IPS-18c (cell line): ENCODE results near the gene AGAP2.

Experiments used
- H3K4me3 ChIP-seq: 2 replicates; pipeline ENCODE4 v1.7.0; 2013; ENCODE audit warnings: low read depth, mild to moderate bottlenecking, low read length, moderate library complexity; ENCODE audit not compliant: insufficient read depth
- H3K9me3 ChIP-seq: one replicate; pipeline ENCODE4 v1.6.1; 2013; ENCODE audit warnings: mild to moderate bottlenecking, low read length, moderate library complexity; ENCODE audit not compliant: control insufficient read depth, insufficient read depth

AGAP2 gene

DNA sequence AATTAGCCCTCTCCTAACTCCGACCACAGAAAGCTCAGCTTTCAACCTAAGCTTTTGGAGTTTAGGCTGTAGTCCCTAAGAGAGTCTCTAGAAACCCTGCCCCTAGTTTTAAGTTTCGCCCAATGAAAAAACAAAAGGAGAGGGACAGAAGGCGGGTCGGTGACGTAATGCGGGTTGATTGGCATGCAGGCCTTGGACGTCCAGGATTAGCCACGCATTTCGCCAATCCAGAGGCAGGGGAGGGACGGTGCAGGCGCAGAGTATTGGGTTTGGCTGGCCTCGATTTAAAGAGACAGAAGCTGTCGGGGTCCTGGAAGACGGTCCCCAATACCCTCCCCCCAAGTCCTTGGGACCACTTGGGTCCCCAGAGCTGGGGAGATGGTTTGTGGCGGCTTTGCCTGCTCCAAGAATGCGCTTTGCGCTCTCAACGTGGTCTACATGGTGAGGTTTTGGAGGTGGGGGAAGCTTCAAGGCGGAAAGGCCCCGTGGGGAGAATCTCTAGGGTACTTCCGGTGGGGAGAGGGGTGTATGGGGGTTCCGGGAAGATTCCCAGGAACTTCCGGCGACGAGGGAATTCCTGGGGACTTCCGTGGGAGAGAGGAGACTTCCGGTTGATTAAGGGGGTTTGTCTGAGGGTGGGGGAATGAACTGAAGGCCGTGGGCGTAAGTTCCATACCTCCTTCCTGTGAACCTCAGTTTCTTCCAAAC lies 6.4 kb upstream of the AGAP2 start, which contains the start of gene TSPAN31:
Gene TSPAN31 (plus strand): TSS at position 263 of the 708 bp plus-strand sequence. CDS start 116 bp downstream, at position 379.
- Histone ChIP-seq H3K9me3 (no peaks in the 10 kb centered on the region), H3K4me3 (peak within 1 kb of the TSS; percentile 68)

GRCh38 chr12:57744194-57744776 lies 5.7 kb upstream of the AGAP2 start:
- no peaks in the 10 kb centered on the region for H3K9me3 ChIP-seq
- H3K4me3 ChIP-seq, result peak overlapping the region; percentile 68; the same call in 1 of the 2 replicates

DNA sequence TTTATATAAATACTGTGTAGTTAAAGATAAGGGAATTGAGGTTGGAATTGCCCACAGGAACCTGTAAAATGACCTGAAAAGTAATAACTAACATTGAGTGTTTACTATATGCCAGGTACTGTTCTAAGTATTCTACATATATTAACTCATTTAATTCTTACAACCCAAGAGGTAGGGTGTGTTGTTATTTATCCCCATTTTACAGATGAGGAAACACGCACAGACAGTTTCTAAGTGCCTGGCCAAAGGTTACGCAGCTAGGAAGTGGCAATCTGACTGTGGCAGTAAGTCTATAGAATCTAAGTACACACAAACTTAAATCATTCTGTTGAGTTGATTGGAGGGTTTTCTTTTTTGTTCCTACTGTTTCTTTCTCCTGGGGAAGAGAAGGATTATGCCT lies 5.2 kb upstream of the AGAP2 start:
- no peaks in the 10 kb centered on the region for H3K9me3 ChIP-seq
- H3K4me3 ChIP-seq, result no peak overlapping the region

DNA sequence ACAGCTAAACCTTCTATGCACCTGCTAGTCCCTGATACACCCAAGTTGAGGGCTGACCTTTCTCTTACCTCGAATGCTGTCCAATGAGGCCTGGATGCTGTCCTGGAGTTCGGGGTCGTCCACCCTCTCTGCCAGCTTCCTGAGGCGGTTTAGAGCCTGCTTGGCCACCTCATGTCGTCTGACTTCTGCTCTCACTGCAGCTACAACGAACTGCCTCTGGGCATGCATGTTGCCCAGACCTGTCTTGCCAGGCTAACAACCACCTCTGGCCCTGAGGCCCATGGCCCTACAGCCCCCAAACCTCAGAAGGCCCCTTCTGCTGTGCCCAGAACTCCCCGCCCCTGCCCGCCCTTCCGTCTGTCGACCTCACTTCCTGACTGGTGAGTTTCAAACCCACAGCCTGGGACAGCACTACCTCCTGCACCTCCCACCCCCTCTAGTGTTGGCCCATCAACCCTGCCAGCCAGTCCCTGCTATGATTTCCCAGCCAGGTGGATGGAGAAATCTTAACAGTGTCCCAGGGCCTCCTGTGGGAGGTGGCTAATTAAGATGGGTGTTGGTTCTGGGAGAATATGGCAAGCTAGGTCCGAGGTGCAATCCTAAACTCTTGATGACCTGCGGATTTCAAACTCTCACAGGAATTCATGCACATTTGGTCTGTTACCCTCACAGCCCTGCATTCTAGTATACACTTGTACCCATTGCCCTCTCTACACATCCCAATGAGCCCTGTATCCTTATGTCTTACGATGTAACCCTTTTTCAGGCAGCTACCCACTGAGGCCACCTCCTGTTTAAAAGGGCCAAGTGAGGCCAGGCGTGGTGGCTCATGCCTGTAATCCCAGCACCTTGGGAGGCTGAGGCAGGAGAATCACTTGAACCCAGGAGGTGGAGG lies 3.5 kb upstream of the AGAP2 start:
- H3K9me3 ChIP-seq, result no peaks in the 10 kb centered on the region
- no peak overlapping the region for H3K4me3 ChIP-seq

DNA sequence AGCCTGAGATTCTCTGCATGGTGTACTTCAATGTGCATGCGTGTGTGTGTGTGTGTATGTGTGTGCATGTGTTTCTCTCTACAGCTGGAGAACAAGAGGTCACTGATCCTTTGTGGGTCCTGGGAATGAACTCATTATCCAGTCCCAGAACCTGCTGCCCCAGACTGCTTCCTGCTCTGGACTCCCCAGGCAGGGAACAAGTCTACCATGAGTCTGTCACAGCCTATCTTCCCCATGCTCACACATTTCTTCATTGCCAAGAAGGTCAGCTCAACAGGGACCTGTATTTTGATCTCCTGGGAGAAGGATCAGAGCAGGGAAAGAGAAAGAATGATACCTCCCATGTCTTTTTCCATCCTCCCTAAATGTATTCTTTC lies 2.9 kb upstream of the AGAP2 start:
- H3K4me3 ChIP-seq, result no peak overlapping the region
- no peaks in the 10 kb centered on the region for H3K9me3 ChIP-seq

DNA sequence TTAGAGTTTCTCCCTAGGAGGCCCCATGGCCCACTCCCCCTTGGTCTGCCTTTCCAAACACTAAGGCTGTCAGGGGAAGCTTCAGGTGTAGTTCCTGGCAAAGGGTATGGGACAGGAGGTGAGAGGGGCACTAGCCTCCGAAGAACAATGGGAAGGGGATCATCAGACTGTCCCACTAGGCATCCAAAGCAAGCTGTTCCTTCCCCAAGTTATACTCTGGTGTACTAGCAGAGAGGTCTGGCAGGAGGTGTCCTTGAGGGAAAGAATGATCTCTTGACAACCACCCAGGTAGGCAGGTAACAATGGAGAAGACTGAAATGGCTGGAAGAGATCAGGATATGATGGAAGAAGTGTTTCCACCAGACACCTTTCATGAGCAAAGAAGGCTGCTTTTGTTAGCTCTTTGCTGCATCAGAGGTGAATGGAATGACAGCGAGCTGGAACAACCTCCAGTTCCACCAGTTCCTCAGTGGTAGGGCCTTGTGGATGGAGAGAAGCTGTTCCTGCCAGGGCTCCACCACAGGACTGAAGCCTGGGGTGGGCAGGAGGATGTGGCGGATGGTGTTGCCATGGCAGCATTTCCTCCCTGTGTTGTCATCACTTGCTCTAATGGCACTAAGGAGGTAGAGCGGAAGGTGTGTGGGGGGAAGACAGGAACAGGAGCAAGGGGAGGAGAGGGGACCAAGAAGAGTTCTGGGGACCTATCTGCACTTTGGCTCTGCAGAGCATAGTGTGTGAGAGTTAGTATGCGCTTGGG lies 2.3 kb upstream of the AGAP2 start:
- no peak overlapping the region for H3K4me3 ChIP-seq
- H3K9me3 ChIP-seq, result no peaks in the 10 kb centered on the region

GRCh38 chr12:57739914-57740538 lies 1.5 kb upstream of the AGAP2 start:
- Histone ChIP-seq H3K4me3 (no peak overlapping the region), H3K9me3 (no peaks in the 10 kb centered on the region)

- no peak overlapping the region for H3K4me3 ChIP-seq
- H3K9me3 ChIP-seq, result no peaks in the 10 kb centered on the region
Measured at GRCh38 chr12:57739387-57739786, 845 bp upstream of the AGAP2 start.

DNA sequence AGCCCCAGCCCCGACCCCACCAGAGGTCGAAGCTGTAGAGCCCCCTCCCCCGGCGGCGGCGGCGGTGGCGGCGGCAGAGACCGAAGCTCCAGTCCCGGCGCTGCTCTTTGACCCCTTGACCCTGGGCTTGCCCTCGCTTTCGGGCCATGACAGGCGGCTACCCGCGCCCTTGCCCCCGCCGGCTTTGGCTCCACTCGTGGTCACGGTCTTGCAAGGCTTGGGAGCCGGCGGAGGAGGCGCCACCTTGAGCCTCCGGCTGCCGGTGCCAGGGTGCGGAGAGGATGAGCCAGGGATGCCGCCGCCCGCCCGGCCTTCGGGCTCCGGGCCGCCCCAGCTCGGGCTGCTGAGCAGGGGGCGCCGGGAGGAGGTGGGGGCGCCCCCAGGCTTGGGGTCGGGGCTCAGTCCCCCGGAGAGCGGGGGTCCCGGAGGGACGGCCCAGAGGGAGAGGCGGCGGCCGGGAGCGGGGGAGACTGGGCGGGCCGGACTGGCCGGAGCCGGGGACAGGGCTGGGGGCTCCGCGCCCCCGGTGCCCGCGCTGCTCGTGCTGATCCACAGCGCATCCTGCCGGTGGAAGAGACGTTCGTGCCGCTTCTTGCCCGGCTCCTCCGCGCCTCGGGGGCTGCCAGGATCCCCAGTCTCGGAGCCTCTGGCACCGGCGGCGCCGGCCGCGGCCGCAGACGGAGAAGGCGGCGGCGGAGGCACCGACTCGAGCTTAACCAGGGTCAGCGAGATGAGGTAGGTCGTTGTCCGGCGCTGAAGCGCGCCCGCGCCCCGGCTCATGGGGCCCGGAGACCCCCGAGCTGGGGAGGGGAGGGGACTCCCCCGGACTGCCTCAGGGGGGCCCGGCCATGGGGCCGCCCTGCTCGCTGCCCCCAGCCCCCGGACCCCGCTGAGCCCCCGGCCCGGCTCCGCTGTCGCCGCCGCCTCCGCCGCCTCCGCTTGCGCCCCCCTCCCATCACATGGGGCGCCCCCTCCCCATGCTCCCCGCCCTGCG lies 778 bp downstream of the AGAP2 start:
- H3K4me3 ChIP-seq, result peak overlapping the region; percentile 53
- H3K9me3 ChIP-seq, result no peaks in the 10 kb centered on the region

- peak overlapping the region; percentile 53 for H3K4me3 ChIP-seq
Measured at GRCh38 chr12:57736741-57737466, 1.6 kb downstream of the AGAP2 start.

GRCh38 chr12:57735952-57736740 lies 2.4 kb downstream of the AGAP2 start:
- H3K4me3 ChIP-seq, result peak overlapping the region; percentile 53

More at GRCh38 chr12:57736741-57737466, 1.6 kb downstream of the AGAP2 start:
- no peaks in the 10 kb centered on the region for H3K9me3 ChIP-seq

GRCh38 chr12:57735198-57735855 lies 3.2 kb downstream of the AGAP2 start:
- H3K9me3 ChIP-seq, result no peaks in the 10 kb centered on the region
- H3K4me3 ChIP-seq, result no peak overlapping the region

More at GRCh38 chr12:57735952-57736740, 2.4 kb downstream of the AGAP2 start:
- no peaks in the 10 kb centered on the region for H3K9me3 ChIP-seq

DNA sequence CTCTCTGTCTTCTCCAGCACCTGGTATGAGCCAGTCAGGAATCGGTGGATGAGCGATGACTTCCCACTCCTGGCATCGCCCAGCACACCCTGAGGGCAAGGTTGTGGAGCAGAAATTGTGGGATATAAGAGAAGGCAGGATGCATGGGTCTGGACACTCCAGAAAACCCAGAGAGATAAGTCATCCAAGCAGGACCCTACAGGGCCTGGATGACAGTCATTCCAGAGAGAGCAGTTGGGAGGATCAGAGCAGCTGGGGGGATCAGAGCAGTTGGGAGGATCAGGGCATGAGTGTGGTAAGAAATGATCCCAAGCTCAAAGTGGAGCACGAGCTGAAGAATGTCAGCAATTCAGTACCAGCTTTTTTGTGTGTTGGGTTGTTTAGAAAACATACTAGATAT lies 4.0 kb downstream of the AGAP2 start:
- Histone ChIP-seq H3K9me3 (no peaks in the 10 kb centered on the region), H3K4me3 (no peak overlapping the region)

- Histone ChIP-seq H3K9me3 (no peaks in the 10 kb centered on the region), H3K4me3 (no peak overlapping the region)
Measured at GRCh38 chr12:57733928-57734327, 4.6 kb downstream of the AGAP2 start.
